ENCODE measurements around the gene ID3. TPM values are rescaled to one million over a fixed set of nuclear protein-coding genes. Genes with fewer than 3 reads are reported as not detected.

ID3 gene
- total and polyA plus RNA-seq, 9 of the 15 experiments (the other 6 are each of a cell fraction or from before 2014, with no cell fraction given) = 6.8 to 59.8 (median 23.5) TPM

GRCh38 chr1:23539698-23540266, 19.5 kb downstream of the ID3 start (continued):
- TF ChIP-seq, protein P1, sequence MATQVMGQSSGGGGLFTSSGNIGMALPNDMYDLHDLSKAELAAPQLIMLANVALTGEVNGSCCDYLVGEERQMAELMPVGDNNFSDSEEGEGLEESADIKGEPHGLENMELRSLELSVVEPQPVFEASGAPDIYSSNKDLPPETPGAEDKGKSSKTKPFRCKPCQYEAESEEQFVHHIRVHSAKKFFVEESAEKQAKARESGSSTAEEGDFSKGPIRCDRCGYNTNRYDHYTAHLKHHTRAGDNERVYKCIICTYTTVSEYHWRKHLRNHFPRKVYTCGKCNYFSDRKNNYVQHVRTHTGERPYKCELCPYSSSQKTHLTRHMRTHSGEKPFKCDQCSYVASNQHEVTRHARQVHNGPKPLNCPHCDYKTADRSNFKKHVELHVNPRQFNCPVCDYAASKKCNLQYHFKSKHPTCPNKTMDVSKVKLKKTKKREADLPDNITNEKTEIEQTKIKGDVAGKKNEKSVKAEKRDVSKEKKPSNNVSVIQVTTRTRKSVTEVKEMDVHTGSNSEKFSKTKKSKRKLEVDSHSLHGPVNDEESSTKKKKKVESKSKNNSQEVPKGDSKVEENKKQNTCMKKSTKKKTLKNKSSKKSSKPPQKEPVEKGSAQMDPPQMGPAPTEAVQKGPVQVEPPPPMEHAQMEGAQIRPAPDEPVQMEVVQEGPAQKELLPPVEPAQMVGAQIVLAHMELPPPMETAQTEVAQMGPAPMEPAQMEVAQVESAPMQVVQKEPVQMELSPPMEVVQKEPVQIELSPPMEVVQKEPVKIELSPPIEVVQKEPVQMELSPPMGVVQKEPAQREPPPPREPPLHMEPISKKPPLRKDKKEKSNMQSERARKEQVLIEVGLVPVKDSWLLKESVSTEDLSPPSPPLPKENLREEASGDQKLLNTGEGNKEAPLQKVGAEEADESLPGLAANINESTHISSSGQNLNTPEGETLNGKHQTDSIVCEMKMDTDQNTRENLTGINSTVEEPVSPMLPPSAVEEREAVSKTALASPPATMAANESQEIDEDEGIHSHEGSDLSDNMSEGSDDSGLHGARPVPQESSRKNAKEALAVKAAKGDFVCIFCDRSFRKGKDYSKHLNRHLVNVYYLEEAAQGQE (IDR thresholded peaks at IDR 0.05; ENCODE audit: borderline replicate concordance) = peak; percentile 95
- TF ChIP-seq, protein P1 (CRISPR knock-in tag; IDR thresholded peaks at IDR 0.05; ENCODE audit: low read depth) = no peak
- TF ChIP-seq RBFOX2 (IDR thresholded peaks at IDR 0.05; ENCODE audit: low read depth, low read length) = peak; percentile 40; the same call in 1 of the 2 replicates
